NCI-H128 (cell line): Measurements from ENCODE around the gene SMAD3.

Experiments
- DNase-seq: peaks from one replicate; lab custom pipeline; 2025; ENCODE audit not compliant: unreplicated experiment; lab: John Stamatoyannopoulos, UW

Gene SMAD3

DNA sequence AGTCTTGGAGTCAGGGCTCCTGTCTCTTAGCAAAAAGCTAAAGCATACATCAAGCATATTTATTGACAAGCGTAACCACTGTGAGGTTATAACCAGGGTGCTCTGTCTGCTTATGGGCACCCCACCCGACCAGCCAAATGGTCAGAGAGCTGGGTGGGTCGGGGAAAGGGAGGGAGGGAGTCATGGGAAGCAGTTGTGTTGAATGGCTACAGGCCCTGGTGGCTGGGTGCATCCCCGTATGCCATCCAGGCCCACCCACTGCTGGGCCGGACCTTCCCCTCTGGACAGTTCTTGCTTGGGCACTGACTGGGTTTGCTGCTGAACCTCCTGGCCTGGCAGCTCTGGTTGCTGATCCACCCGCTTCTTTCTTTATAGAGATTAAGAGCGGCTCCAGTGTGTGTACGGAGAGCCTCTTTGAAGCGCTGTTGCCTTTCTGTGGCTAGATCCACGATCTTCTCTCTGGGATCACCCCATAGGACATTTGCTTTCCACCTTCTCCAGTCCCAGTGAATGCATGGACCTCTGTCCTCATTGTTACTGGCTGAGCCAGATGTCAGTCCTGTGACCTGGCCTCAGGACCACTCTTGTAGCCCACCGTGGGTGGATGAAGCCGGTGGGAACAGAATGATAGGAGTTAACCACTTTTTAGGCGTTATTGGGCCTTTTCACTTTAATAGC is 59.6 kb downstream of the SMAD3 start:
- DNase-seq = no peak

DNA sequence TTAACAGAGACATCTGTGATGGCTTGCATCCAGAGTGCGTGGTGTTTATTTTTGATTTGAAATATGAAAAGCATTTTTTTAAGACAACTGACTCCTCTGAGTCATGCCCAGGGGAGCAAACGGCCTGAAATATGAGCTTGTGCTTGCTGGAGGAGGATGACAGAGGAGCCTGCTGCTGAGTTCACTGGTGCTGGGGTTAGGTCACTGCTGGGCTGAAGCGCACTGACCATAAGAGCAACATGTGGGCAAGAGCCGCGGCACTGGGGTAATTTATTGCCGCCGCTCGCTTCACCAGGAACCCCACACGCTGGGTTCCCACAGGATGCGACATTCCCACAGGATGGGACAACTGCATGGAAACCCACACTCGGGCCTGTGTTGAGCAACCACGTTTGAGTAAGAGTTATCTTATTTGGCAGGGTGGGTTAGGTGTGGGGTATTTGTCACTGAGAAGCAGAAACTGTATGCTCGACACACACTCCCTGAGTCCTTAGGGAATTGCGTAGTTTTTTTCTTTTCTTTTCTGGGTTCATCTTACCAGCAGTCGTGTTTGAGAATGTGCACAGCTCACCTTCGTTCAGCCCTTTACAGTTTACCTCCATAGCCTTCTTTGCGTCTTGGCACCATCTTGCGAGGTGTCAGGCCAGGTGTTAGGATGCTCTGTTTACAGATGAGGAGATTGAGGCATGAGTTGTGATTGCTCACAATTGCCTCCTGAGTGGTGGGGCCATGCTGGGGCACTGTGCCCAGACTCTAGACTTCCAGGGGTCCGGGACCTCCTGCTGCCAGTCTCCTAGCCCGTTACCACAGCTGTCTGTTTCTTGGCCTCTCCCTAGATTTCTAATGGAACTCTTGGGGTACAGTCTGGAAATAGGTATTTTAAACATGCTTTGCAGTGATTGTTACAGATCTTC is 60.4 kb downstream of the SMAD3 start:
- DNase-seq = no peak

DNA sequence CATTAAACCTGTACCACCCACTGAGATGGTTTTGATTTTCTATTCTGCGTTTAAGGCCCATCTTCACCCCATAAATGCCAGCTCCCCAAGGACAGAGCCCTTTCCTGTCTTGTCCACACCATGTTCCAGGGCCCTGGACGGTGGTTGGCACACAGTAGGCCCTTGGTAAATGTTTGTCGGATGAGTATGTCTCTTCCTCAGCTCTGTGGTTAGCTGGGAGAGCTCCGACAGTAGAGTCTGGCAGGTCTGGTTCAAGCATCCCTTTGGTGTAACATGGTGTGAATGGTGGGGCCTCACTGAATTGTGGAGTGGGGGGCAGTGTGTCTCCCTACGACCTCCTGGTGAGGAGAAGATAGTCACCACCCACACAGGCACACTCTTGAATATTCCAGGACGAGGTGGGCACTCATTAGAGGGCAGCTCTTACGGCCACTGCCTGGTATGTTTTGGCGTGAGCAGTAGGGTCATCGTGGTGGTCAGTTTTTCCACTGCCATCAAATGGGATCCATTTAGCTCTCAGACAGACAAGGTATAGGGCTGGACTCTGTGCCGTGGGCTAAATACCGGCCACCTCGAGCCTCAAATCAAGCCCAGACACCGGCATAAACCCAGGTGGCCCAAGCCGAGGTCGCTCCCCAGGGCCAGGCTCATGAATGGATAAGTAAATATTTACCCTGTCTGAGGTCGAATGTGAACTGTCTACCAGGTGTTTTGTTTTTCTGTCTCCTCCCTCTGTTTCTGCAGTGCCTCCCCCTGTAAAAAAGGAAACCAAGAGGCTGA is 61.3 kb downstream of the SMAD3 start:
- no peak for DNase-seq

DNA sequence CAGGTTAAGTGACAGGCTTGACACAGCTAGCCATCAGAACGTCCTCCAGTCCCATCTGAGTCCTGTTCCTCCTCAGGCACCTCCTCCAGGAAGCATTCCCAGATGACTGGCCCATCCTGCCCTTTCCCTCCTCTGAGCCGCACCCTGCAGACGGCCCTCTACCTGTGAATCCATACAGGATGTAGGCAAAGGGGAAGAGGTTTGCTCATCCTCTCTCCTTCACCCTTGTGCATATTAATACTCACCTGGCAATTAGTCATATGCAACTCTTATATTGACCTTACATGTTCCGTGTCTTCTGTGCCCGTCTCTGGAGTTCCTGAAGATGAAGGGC is 61.9 kb downstream of the SMAD3 start:
- no peak for DNase-seq

DNA sequence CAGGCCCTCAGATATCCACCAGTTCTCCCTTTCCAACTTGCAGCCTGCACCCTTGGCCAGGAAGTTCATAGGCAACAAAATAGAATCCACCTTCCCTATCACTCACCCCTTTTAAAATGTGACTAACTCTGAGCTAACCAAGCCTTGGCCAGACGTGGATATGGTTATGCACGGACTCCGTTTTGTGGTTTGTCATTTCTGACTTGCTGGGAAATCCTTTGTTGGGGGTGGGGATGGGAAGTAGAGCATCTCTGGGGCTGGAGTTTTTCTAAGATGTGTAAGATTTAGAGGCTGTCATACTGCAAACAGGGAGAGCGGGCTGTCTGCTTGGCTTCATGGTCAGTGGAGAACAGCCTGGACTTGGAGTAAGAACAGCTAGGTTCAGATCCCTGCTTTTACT is 62.6 kb downstream of the SMAD3 start:
- no peak for DNase-seq

DNA sequence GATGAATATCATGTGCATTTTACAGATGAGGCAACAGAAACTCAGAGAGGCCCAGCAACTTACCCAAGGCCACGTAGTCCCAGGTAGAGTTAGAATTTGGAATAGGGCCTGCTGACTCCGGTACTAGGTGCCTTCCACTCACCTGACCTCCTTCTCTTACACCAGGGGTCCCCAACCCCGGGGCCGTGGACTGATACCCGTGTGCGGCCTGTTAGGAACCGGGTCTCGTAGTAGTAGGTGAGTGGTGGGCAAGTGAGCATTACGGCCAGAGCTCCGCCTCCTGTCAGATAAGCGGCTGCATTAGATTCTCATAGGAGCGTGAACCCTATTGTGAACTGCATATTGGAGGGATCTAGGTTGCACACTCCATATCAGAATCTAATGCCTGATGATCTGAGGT is 64.8 kb downstream of the SMAD3 start:
- DNase-seq = no peak

DNA sequence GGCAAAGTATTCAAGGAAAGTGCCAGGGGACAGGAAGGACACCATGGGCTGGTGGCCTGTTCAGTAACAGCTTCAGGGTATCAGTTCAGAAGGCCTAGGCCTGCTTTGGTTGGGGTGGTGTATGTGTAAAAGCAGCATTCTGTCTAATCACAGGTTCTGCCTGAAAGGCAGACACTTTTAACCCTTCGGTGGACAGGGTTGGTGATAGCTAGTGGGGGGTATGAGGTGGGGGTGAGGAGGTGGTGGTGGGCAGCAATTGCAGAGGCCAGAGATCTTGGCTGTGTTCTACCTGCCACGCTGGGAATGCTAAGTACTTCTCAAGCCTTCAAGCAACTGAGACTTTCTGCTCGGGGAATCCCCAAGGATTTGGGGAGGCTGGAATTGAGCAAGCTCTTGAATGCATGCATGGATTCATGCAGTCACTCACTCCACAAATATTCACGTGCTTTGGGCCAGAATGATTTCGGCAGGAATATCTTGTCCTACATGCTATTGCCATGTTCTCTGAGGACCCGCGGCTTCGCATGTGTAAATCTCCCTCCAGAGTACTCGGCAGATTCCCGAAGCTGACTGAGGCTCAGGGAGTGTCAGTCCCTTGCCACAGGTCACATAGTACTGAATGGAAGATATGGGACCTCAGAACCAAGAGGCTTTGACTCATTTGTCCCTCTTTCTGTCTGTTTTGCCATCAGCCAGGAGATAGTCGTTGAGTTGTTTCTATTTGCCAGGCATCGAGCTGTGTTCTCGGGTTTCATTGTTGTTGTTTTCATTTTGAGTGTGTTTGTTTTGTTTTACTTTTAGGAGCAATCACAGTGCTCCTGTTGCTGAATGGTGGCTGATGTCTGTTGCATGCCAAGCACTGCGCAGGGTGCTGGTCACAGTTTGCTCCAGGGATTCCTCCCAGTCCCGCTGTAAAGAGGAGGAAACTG is 65.5 kb downstream of the SMAD3 start:
- DNase-seq = no peak

DNA sequence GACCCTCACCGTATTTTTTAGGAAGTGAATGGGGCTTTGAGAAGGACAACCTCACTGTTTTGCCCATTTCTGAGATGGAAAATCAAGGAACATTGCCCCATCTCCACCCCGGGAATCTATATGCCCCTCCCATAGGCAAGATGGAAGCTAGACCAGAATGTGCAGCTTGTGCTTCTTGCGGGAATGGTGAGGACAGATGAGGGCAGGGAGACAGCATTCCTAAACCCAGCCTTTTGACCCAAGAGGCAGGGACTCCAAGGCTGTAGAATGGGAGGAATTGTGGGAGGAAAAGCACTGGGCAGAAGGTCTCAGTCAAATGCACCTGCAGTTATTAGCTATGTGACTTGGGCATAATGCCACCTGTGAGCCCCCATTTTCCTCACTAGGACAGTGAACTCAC is 66.9 kb downstream of the SMAD3 start:
- no peak for DNase-seq

DNA sequence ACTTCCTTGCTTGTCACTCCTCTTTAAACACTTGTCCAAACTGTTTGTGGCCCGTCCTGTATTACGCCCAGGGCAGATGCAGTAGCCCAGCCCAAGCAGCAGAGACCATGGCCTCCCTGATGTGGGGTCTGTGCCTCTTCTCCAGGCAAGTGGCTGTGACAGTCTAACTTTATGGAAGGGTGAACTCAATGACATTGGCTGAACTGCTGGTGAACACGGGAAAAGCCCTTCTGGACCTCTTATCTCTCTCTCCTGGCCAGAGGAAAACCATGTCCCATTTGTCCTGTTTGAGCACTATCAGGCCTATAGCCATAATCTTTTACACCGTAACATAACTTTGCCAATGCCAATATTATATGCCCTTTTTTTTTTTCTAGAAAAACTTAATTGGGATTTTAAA is 67.6 kb downstream of the SMAD3 start:
- DNase-seq = no peak

DNA sequence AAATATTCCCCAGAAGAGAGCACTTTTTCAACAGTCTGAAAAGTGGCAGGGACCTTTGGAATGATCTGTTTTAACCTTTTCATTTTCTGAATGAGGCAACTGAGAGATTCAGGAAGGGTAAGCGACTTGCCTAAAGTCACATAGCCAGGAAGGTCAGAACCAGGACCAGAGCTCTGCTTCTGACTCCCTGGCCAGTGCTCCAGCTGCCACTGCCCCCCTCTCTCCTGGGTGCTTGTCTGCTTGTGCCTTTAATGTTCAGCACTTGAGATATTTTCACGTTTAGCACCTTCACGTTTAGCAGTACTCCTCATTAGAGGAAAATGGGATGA is 68.3 kb downstream of the SMAD3 start:
- DNase-seq = no peak

DNA sequence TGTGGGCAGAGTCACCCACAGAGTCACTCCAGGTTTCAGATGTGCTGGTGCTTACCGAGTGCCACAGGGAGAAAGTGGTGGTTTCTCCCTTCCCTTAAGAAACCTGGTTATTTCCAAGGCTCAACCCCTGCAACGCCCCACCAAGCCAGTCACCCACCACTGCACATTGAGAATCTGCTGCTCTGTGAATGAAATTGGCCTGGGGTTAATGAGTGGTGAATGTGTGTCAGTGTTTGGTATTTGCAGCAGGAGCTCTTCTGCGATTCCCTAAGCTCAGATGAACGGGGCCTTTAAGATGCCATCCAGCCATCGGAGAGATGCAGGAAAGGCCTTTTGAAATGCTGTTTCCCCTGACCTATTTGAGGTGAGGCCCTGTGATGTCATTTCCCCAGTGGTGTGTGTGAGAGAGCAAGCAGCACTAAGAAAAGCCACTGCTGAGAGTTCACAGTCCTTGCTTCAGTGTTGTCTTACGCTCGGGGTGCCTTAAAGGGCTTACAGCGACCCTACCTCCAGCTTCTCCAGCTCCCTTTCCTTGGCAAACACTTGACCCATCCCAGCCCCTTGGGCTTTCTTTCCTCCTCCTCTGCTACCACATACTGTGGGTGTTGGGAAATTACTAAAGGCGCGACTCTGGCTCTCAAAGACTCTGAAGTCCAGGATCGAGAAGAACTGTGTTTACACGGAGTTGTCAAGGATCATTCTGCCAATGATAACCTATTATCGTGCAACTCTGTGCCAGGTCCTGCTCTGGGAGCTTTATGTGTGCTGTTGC is 68.9 kb downstream of the SMAD3 start:
- no peak for DNase-seq

DNA sequence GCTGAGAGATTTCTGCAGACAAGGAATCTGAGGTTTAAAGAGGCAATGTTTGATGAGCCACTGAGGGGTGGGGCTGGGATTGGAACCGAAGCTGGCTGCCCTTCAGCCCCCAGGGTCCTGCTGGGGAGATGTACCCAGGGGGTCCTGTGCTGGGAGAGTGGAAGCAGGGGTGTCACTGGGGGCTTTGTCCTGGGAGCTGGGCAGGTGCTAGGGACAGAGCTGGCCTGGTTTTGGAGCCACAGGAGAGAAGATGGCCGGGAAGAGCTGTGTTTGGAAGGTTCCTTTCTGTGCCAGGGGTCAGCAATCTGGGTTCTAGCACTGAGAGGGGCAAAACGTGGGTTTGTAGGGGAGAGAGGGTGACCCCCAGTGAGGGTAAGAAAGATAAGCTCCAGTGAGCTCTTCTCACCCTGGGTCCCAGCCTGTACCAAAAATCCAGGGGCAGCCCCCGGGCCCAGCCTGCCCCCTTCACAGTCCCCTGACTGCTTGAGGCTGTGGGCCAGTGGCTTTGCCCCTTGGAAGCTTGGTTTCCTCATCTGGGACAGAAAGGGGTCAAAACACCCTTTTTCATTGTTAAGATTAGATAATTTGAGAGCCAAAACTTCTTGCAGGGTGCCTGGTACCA is 69.6 kb downstream of the SMAD3 start:
- no peak for DNase-seq

DNA sequence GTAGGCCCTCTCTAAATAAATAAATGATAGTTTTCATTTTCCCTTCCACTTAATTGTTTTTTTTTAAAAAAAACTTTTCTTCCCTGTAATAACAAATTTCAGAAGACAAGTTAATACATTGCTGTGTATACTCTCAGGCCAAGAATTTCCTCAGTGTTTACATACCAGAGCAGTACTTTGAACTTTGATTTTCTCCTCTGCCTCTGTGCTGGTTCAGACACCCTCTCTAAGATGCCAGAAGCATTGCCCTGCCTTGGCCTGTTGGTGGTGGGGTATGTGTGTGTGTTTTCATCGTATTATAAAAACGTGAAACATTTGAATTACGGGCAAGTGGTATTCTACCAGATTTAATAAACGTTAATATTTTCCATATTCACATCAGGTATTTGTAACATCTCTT is 70.1 kb downstream of the SMAD3 start:
- DNase-seq = no peak

DNA sequence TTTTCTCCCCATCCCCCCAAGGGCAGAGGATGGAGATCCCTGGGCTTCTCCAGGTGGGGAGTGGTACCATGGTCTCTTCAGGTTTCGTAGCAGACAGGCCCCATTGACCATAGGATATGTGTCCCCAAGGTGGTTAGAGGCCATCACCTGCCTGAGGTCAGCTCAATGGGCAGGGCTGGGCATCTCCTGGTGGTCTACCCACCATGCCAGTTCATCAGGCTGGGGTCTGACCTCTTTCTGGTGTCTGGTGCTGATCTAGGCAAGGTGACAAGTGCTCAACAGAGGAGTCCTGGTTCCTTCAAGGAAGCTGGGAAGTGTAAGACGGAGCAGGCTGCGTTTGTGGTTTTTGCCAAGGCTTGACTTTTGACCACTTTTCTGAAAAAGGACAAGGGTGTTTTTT is 71.4 kb downstream of the SMAD3 start:
- DNase-seq = no peak

DNA sequence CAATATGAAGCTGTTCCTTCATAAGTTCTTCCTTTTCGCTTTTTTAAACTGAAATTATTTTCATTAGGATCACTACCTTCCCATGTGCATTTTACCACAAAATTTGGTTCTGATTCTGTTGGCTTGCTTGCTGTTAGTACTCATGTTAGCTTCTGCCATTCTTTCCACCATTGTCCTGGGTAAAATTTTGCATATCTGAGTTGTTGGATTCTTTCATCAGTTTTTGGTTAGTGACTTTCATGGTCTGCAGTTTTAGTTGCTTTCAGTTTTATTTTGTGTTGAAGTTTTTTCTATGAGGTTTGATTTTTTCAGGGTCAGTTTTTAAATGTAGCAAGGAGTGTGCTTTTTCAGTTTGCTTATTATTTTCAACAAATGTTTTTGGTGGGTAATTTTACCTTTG is 71.9 kb downstream of the SMAD3 start:
- no peak for DNase-seq

DNA sequence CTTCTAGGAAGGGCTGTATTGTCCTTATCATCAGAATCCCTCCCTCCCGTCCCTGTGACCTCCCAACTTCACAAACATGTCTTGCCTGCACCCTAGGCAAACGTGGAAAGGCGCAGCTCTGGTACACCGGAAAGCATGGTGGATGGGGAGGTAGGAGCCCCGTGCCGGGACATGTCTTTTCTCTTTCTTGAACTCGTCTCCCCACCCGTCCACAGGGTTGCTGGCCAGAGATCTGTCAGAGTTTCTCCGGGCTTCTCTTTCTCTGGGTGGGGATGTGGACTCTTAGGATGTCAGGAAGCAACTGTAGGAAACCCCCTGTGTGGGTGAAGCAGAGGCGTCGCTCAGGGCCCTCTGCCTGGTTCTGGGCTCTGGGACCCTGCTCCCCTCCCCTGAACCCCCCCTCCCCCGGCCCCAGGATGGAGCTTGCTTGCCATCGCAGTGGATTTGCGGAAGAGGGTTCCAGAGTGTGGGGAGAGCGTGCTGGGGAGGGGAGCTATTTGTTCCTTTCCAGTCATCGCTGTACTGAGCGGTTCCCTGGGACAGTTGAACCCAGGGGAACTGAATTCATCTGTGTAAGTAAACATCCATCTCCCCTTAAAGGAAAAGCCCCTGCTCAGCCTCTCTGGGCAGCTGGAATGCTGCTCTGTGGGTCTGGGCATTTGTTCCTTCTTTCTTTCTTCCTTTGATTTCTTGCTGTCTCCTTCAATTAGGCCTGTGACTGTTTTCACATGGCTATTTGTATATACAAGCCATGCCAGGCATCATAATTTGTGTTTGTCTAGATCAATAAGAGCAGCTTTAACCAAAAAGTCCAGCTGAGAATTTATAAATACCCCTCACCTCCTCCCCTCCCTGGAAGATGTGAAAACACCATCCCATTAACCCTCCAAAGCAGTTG is 72.8 kb downstream of the SMAD3 start:
- DNase-seq = no peak

DNA sequence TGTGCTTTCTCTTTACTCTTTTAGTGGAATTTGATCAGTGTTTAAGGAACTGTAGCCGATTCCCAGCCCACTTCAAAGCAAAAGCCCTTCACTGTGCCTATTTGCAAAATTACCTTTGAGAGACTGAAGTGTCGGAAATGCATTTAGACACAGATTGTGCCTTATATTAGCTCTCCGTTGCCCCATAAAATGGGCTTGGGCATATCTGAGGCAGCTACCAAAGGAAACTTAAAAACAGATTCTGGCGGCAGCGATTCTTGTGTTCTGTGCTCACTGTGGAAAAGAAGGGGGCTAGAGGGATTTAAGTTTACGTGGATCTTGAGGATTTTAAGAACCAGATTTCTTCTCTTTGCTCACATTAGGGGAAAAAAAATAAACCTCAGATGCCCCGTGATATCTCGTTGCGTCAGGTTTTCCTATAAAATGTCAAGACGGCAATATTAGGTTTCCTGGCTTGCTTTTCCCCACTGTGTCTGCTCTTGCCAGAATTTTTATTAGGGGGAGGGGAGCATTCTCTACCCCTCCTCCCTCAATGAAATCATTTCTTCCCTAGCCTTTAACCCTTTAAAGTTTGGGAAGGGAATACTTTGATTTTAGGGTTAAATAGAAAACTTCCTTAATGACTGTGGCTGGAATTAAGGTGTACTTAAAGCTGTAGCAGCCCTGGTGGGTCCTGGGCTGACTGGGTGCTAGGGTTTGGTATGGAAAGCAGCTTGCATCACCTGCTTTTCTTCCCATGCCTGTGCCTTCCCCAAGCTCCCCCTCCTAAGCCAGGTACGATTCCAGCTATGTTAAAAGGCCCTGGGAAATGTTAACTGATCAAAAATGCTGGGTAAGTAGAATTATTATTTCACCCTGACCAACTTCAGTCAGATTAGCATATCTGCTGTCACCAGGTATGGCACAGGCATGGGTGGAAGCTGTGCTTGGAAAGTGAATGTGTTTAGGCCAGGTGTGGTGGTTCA is 73.8 kb downstream of the SMAD3 start:
- no peak for DNase-seq
